Colonic mucosa (tissue), 4 donors: ENCODE results near the gene LYAR. TPM values are rescaled to one million over a fixed set of nuclear protein-coding genes. Genes with fewer than 3 reads are reported as not detected.

Source experiments
- DNase-seq: peaks from one replicate; pipeline ENCODE4 v3.0.0-alpha.2; 2020
- H3K27ac ChIP-seq: fragments of 200-600 bp; one replicate; pipeline ENCODE4 v1.8.0; 2021
- H3K27me3 ChIP-seq: fragments of 200-600 bp; one replicate; pipeline ENCODE4 v1.8.0; 2021
- H3K36me3 ChIP-seq: fragments of 200-600 bp; one replicate; pipeline ENCODE4 v1.8.0; 2021
- H3K4me1 ChIP-seq: fragments of 200-600 bp; one replicate; pipeline ENCODE4 v1.8.0; 2021; ENCODE audit warnings: mild to moderate bottlenecking
- H3K4me3 ChIP-seq: fragments of 200-600 bp; one replicate; pipeline ENCODE4 v1.8.0; 2021
- H3K9ac ChIP-seq, 2 donors: one replicate each; pipeline ENCODE4 v1.7.0; 2013; ENCODE audit warnings: control low read depth in 2 of 2, low read depth in 2 of 2, low read length in 2 of 2
- H3K9me3 ChIP-seq: fragments of 200-600 bp; one replicate; pipeline ENCODE4 v1.8.0; 2021
- intact Hi-C: fragments of 100-400 bp; cut with DNase I; formaldehyde crosslinking; loops from one replicate; pipeline ENCODE4 v1.14.1; 2022
- total RNA-seq, 2 donors: library from RNA; stranded (reverse); fragmentation: NEBNext Ultra II Directional in 1 of 2; extraction: Animal tissue kit (Norgen Biotek cat#: 25700) in 1 of 2; gene quantifications; one replicate each; pipeline ENCODE4 v1.2.1, GENCODE V29; 2021
- TF ChIP-seq, protein P1 (sequence below): fragments of 200-600 bp; IDR thresholded peaks from one replicate; pipeline ENCODE4 v1.8.0; 2022; ENCODE audit warnings: antibody characterized with exemption, mild to moderate bottlenecking
- donor health status: healthy.
- donor health status: DM: no; HTN: no; CAD: no.
- donor health status: DM: no; HTN: no; CAD: no.

LYAR gene
- total RNA-seq, 2 donors from 2014 or later: 6.7 to 16.7 TPM

DNA sequence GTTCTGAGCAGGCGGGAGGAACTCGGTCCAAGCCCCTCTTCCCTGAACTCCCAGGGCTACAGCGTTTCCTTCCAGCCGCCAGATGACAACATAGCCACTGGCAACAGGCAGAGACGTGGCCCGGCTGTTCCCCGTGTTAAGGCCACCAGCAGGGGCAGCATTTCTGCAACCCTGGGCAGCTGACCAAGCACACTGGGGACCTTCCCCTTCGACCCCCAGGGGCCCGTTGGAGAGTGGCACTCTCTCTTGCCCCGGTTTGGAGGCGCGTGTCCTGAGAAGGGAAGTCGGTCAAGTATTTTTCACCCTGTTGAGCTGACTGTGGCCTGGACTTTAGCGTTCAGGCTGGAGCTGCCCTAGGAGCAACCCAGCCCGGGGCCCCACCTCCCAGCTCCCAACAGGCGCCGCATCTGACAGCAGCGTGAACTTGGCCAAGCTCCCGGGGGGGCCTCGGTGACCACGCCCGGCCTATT lies 37.7 kb upstream of the LYAR start:
- no peak for DNase-seq
- no peak overlapping the region for H3K9ac ChIP-seq
- intact Hi-C loops: no loop called here

DNA sequence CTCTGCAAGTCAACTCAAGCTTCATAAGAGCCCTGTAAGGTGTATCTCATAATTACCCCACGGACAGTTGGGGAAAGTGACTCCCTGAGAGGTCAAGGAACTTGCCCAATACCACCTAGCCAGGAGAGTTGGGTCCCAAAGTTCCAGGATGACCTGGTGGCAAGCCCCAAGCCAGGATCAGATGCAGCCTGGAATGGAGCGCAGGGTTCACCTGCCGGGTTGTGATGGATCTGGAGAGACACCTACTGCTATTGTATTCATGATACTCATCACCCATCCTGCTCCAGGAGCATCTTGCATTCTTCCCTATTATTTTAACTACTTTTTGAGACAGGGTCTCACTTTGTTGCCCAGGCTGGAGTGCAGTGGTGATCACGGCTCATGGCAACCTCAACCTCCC lies 36.2 kb upstream of the LYAR start:
- Histone ChIP-seq H3K4me1 (no peaks in the 10 kb centered on the region), H3K4me3 (no peak overlapping the region), H3K9ac (no peak overlapping the region), H3K36me3 (no peaks in the 10 kb centered on the region), H3K9me3 (no peaks in the 10 kb centered on the region), H3K27ac (no peak overlapping the region), H3K27me3 (no peaks in the 10 kb centered on the region)
- no peak for DNase-seq
- intact Hi-C loops: no loop called here
- TF ChIP-seq, protein P1, sequence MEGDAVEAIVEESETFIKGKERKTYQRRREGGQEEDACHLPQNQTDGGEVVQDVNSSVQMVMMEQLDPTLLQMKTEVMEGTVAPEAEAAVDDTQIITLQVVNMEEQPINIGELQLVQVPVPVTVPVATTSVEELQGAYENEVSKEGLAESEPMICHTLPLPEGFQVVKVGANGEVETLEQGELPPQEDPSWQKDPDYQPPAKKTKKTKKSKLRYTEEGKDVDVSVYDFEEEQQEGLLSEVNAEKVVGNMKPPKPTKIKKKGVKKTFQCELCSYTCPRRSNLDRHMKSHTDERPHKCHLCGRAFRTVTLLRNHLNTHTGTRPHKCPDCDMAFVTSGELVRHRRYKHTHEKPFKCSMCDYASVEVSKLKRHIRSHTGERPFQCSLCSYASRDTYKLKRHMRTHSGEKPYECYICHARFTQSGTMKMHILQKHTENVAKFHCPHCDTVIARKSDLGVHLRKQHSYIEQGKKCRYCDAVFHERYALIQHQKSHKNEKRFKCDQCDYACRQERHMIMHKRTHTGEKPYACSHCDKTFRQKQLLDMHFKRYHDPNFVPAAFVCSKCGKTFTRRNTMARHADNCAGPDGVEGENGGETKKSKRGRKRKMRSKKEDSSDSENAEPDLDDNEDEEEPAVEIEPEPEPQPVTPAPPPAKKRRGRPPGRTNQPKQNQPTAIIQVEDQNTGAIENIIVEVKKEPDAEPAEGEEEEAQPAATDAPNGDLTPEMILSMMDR: no peak

More for the DNA sequence above, 37.7 kb upstream of the LYAR start:
- no peaks in the 10 kb centered on the region for H3K27me3 ChIP-seq
- no peaks in the 10 kb centered on the region for H3K9me3 ChIP-seq
- TF ChIP-seq, protein P1: no peak
- H3K27ac ChIP-seq: no peak overlapping the region
- no peaks in the 10 kb centered on the region for H3K36me3 ChIP-seq
- no peaks in the 10 kb centered on the region for H3K4me1 ChIP-seq
- H3K4me3 ChIP-seq: no peak overlapping the region

DNA sequence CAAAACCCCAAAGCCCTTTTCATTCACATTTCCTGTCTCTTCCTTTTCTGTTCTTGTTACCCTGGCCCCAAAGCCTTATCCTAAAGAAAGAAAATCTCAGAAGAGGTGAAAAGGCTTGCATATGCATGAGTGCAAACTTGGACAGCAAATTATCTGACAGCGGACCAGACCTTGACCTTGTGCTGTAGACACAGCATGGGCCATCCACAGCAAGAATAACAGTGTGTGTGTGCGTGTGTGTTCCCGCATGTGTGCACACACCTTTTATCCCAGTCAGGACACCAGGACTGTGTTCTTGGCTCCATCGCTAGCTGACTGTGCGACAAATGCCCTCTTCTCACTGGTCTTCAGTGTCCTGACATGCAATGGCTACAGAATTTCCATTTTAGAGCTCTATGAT lies 35.4 kb upstream of the LYAR start:
- TF ChIP-seq, protein P1: no peak
- H3K9me3 ChIP-seq: no peaks in the 10 kb centered on the region
- no peak for DNase-seq

DNA sequence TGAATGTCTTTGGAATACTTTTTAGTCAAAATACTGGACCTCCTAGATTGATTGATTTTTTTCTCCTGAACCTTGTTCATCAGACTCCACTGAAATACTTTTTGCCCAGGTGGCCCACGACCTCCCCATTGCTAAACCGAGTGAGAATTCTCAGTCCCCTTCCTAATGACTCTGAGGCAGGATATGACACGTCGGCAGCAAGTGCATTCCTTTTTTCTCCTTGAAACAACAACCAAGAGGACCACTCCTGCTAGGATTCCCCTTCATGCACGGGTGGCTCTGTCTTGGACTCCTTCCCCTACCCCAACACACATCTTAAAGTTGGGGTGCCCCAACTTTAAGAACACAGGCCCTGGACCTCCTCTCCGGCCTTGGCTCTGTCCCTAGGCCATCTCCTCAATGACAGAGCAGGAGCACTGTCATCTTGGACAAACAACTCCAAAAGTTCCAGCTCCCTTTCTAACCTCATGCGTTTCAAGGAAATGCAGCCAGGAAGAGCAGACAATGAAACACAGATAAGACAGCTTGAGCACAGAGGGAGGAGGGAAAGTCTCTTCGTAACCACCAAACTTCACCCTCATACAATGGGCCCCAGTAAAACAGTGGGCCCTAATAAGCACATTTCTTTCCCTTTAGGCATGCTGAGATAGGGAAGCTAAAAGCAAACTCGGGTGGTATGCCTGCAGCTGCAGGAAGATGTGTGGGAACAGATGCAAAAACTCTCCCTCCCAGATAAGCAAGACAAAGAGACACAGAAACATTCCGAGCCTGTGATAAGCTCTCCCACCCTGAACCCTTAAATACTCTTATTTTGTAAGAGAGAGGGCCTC lies 34.0 kb upstream of the LYAR start:
- no peak overlapping the region for H3K27ac ChIP-seq
- H3K4me1 ChIP-seq: no peaks in the 10 kb centered on the region
- no peak overlapping the region for H3K4me3 ChIP-seq
- TF ChIP-seq, protein P1: no peak
- H3K36me3 ChIP-seq: no peaks in the 10 kb centered on the region
- no peaks in the 10 kb centered on the region for H3K9me3 ChIP-seq
- intact Hi-C loops: no loop called here
- H3K9ac ChIP-seq: no peak overlapping the region
- H3K27me3 ChIP-seq: no peaks in the 10 kb centered on the region
- no peak for DNase-seq

More for the DNA sequence above, 35.4 kb upstream of the LYAR start:
- no peaks in the 10 kb centered on the region for H3K27me3 ChIP-seq
- no peaks in the 10 kb centered on the region for H3K4me1 ChIP-seq
- no peaks in the 10 kb centered on the region for H3K36me3 ChIP-seq
- H3K4me3 ChIP-seq: no peak overlapping the region
- intact Hi-C loops: no loop called here
- no peak overlapping the region for H3K9ac ChIP-seq
- H3K27ac ChIP-seq: no peak overlapping the region

DNA sequence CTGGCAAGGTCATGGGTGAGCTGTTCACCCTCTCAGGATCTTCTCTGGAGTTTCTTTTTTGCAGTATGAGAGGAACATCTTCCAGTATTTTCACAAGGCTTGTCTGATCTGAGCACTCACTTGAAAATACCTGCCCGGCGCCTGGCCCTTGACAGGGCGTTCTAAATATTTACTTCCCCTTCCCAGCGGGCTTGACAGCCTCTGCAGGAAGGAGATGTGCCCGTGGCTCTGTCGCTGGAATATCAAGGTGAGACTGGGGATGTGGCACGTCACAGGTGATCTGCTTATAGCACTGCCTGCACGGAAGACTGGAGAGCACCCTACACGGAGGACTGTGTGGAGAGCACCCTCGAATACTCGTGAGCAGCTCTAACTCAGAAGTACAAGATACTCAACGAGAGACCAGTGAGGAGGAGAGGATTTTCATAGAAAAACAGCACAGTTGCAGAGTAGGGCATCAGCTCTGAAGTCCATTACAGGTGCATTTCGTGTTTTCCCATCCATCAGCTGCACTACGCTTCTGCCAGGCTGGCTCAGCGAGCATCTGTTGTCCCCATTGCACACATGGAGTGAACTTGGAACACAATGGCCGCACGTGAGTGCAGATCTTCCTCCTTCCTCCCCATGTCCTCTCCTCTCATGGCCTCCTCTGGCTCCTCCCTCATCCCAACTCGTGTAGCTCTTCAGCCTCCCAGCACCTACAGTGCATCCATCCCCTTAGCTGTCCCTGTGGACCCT lies 32.2 kb upstream of the LYAR start:
- Histone ChIP-seq H3K27ac (no peak overlapping the region), H3K4me3 (no peak overlapping the region), H3K27me3 (no peaks in the 10 kb centered on the region), H3K9me3 (no peaks in the 10 kb centered on the region), H3K36me3 (no peaks in the 10 kb centered on the region), H3K4me1 (no peaks in the 10 kb centered on the region), H3K9ac (no peak overlapping the region)
- TF ChIP-seq, protein P1: no peak
- intact Hi-C loops: no loop called here
- no peak for DNase-seq
